ENCODE data around the gene COX6A2. TPM values are rescaled to one million over a fixed set of nuclear protein-coding genes. Genes with fewer than 3 reads are reported as not detected.

Gene COX6A2
- total and polyA plus RNA-seq, 10 donors: 0.79 to 0.80 TPM; not detected in 8

- H3K4me1 ChIP-seq: peaks cover 0 to 9% (median 2%) of the 10 kb centered on the region in 6 donors
- no peaks in the 10 kb centered on the region for H3K9me3 ChIP-seq
- TF ChIP-seq POLR2AphosphoS5 (IDR thresholded peaks at IDR 0.05) (no peak), CTCF (IDR thresholded peaks at IDR 0.05 in 8 of 11, conservative IDR thresholded peaks at IDR 0.05 in 3 of 11) (no peak), POLR2A (IDR thresholded peaks at IDR 0.05) (no peak)
- H3K4me3 ChIP-seq: no peak overlapping the region
- no peaks in the 10 kb centered on the region for H3K36me3 ChIP-seq
- no peak overlapping the region for H3K27ac ChIP-seq
- H3K27me3 ChIP-seq (replicated peaks in 1 of 7): no peaks in the 10 kb centered on the region
- no peak for DNase-seq
- WGBS, 5 donors: 93 to 96% (median 95%) methylated on average over 45 to 47 of the region's 47 CpGs
- intact Hi-C loops (cut with DNase I; ENCODE audit: low total_unique reads): no loop called here
Observed at GRCh38 chr16:31435341-31436220, 7.4 kb upstream of the COX6A2 start.

GRCh38 chr16:31430380-31431052 lies 2.4 kb upstream of the COX6A2 start:
- peaks cover 0 to 12% (median 0%) of the 10 kb centered on the region in 7 donors for H3K27me3 ChIP-seq (replicated peaks in 1 of 7)
- WGBS, 5 donors: 52 to 77% (median 71%) methylated on average over 5 of the region's 5 CpGs
- H3K36me3 ChIP-seq: no peaks in the 10 kb centered on the region
- no peak for TF ChIP-seq CTCF (IDR thresholded peaks at IDR 0.05 in 8 of 11, conservative IDR thresholded peaks at IDR 0.05 in 3 of 11)
- H3K27ac ChIP-seq: no peak overlapping the region
- H3K9me3 ChIP-seq: no peaks in the 10 kb centered on the region
- H3K4me1 ChIP-seq: peaks cover 0 to 13% (median 7%) of the 10 kb centered on the region in 6 donors
- no peak overlapping the region for H3K4me3 ChIP-seq
- no peak for DNase-seq
- intact Hi-C loops (cut with DNase I; ENCODE audit: low total_unique reads): no loop called here

- TF ChIP-seq CTCF (IDR thresholded peaks at IDR 0.05 in 8 of 11, conservative IDR thresholded peaks at IDR 0.05 in 3 of 11) (no peak), POLR2AphosphoS5 (IDR thresholded peaks at IDR 0.05) (no peak), POLR2A (IDR thresholded peaks at IDR 0.05) (no peak)
- no peak overlapping the region for H3K27ac ChIP-seq
- intact Hi-C loops (cut with DNase I; ENCODE audit: low total_unique reads): no loop called here
- peaks cover 0 to 13% (median 7%) of the 10 kb centered on the region in 6 donors for H3K4me1 ChIP-seq
- H3K36me3 ChIP-seq: no peaks in the 10 kb centered on the region
- H3K9me3 ChIP-seq: no peaks in the 10 kb centered on the region
- no peak overlapping the region for H3K4me3 ChIP-seq
- no peak for DNase-seq
- 83 to 94% (median 91%) methylated on average over 3 of the region's 3 CpGs for WGBS, 5 donors
- peaks cover 0 to 12% (median 0%) of the 10 kb centered on the region in 7 donors for H3K27me3 ChIP-seq (replicated peaks in 1 of 7)
Observed at GRCh38 chr16:31429796-31430195, 1.6 kb upstream of the COX6A2 start.

- H3K4me3 ChIP-seq: no peak overlapping the region
- no peaks in the 10 kb centered on the region for H3K36me3 ChIP-seq
- peaks cover 0 to 13% (median 7%) of the 10 kb centered on the region in 6 donors for H3K4me1 ChIP-seq
- WGBS, 5 donors: 12 to 45% (median 29%) methylated on average over 1 of the region's 1 CpG
- H3K27ac ChIP-seq: no peak overlapping the region
- peaks cover 0 to 12% (median 0%) of the 10 kb centered on the region in 7 donors for H3K27me3 ChIP-seq (replicated peaks in 1 of 7)
- TF ChIP-seq POLR2AphosphoS5 (IDR thresholded peaks at IDR 0.05): no peak
- no peak for TF ChIP-seq CTCF (IDR thresholded peaks at IDR 0.05 in 8 of 11, conservative IDR thresholded peaks at IDR 0.05 in 3 of 11)
- TF ChIP-seq POLR2A (IDR thresholded peaks at IDR 0.05): no peak
- DNase-seq: no peak
- intact Hi-C loops (cut with DNase I; ENCODE audit: low total_unique reads): no loop called here
- no peaks in the 10 kb centered on the region for H3K9me3 ChIP-seq
Observed at GRCh38 chr16:31429314-31429713, 1.2 kb upstream of the COX6A2 start.
